GM10248 (cell line): ENCODE results near the gene LCN10.
A peak's percentile ranks its signal among the peaks of the same experiment; 100 is the strongest.

Experiments used
- CTCF ChIA-PET: fragments of 300-600 bp; sonication (Branson Sonifier 250); formaldehyde crosslinking; extraction: SDS; loops from one replicate; lab custom pipeline; 2021; ENCODE audit warnings: antibody characterized with exemption; lab: Yijun Ruan, JAX
- POLR2A ChIA-PET: fragments of 350-650 bp; sonication (Branson Sonifier 250); formaldehyde crosslinking; extraction: SDS; loops from one replicate; lab custom pipeline; 2020; ENCODE audit warnings: antibody characterized with exemption; lab: Yijun Ruan, JAX
- DNase-seq: peaks from one replicate; pipeline ENCODE4 v3.0.0; 2012; ENCODE audit errors: extremely low spot score
- CTCF ChIP-seq: IDR thresholded peaks from 2 replicates; pipeline ENCODE4 v1.5.1; 2012; ENCODE audit warnings: mild to moderate bottlenecking, low read depth; ENCODE audit errors: extremely low read depth, missing control alignments, control extremely low read depth

LCN10 gene

GRCh38 chr9:136726631-136727191 lies 16.0 kb downstream of the LCN10 start:
- peak; percentile 76 for DNase-seq
- TF ChIP-seq CTCF: peak; percentile 72
- ChIA-PET POLR2A (interaction anchor here (0.6 to 2.4 kb wide), 10 partner anchors 8 to 937 kb away, joined by 3 to 36 read pairs (median 5); partner anchors contain the start of gene TMEM141), CTCF (interaction anchor here (0.9 to 4.8 kb wide), 16 partner anchors 10 to 243 kb away, joined by 3 to 49 read pairs (median 4); partner anchors contain the start of genes AJM1 and LCN10)

DNA sequence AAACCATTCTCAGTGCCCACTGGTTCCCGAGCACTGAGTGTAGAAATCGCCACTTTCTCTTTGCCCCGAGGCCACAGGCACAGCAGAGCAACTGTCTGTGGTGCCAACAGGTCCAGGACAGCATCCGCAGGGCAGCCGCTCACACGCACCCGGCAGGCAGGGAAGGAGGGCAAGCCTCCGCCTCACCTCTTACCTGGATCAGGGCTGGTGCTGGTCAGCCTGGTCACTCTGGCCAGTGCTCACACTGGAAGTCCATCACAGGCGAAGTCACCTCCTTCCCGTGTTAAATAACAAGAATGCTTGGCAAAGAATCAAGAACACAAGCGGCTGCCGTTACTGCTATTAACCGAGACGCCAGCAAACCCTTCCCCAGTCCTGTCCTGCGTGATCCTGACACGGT lies 16.6 kb downstream of the LCN10 start:
- no peak for DNase-seq
- CTCF ChIA-PET: interaction anchor here (0.8 to 4.8 kb wide), 7 partner anchors 12 to 41 kb away, joined by 3 to 27 read pairs (median 4); partner anchors contain the start of gene LCN10
- POLR2A ChIA-PET: interaction anchor here (2.4 kb wide), 2 partner anchors 11 to 65 kb away, joined by 5 to 36 read pairs; partner anchors contain the start of gene TMEM141
- TF ChIP-seq CTCF: no peak

- no peak for DNase-seq
- CTCF ChIA-PET: interaction anchor here (0.8 to 4.8 kb wide), 2 partner anchors 16 to 41 kb away, joined by 4 to 27 read pairs; partner anchors contain the start of gene LCN10
- TF ChIP-seq CTCF: no peak
- POLR2A ChIA-PET: no interaction called here
Observed at GRCh38 chr9:136725612-136726011, 17.1 kb downstream of the LCN10 start.

- TF ChIP-seq CTCF: no peak
- DNase-seq: no peak
- ChIA-PET CTCF (no interaction called here), POLR2A (no interaction called here)
Observed at GRCh38 chr9:136724772-136725171, 18.0 kb downstream of the LCN10 start.

DNA sequence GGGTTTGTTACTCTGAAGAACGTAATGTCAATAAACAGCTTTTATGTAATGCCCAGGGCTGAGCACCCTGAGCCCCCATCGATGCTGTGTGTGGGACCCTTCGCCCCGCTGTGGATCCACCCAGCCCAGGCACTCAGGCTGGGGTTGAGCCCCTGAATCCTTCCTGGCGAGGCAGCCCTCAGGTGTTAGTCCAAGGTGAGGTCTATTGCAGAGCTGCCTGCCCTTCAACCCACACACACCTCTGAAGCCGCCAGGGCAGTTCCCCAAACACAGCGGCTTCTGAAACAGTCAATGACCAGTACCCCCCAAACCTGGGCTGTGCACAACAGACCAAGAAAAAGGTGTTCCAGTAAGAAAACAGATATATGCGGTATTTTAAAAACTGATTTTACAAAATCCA lies 18.8 kb downstream of the LCN10 start:
- DNase-seq: no peak
- ChIA-PET CTCF (no interaction called here), POLR2A (interaction anchor here (0.6 kb wide), 1 partner anchor 393 kb away, joined by 3 read pairs; no protein-coding TSS in a partner anchor)
- TF ChIP-seq CTCF: no peak

GRCh38 chr9:136723362-136723976 lies 19.3 kb downstream of the LCN10 start:
- no peak for DNase-seq
- CTCF ChIA-PET: interaction anchor here (1.0 to 1.4 kb wide), 2 partner anchors 10 to 20 kb away, joined by 3 to 4 read pairs; no protein-coding TSS in a partner anchor
- TF ChIP-seq CTCF: no peak
- POLR2A ChIA-PET: no interaction called here
